ENCODE results near the gene ZBTB5.
A peak's percentile ranks its signal among the peaks of the same experiment; 100 is the strongest.

Gene ZBTB5

GRCh38 chr9:37495571-37495970 is 30.3 kb upstream of the ZBTB5 start:
- Histone ChIP-seq H3K36me3 (ENCODE audit: low read length) (peaks cover 61% of the 10 kb centered on the region), H3K9ac (ENCODE audit: low read length) (no peak overlapping the region), H3K4me2 (ENCODE audit: low read depth, low read length, poor library complexity, severe bottlenecking) (no peak overlapping the region), H3F3A (ENCODE audit: insufficient read depth) (no peaks in the 10 kb centered on the region), H3K27me3 (ENCODE audit: low read length) (no peaks in the 10 kb centered on the region), H2AFZ (ENCODE audit: low read depth, low read length, severe bottlenecking) (no peak overlapping the region), H3K9me2 (replicated peaks; ENCODE audit: insufficient read depth, low read length) (no peaks in the 10 kb centered on the region), H3K4me3 (ENCODE audit: insufficient read depth, low read length, poor library complexity, severe bottlenecking) (no peak overlapping the region), H3K9me3 (ENCODE audit: insufficient read depth, low read length) (no peaks in the 10 kb centered on the region), H3K27ac (ENCODE audit: low read depth, low read length) (no peak overlapping the region), H3K79me2 (ENCODE audit: insufficient read depth, low read length) (peaks cover 11% of the 10 kb centered on the region; the same call in 1 of the 2 replicates), H4K20me1 (ENCODE audit: low read depth, low read length) (no peaks in the 10 kb centered on the region)
- TF ChIP-seq EZH2phosphoT487 (conservative IDR thresholded peaks at IDR 0.05; ENCODE audit: low read length) = no peak
- TF ChIP-seq, protein P1, sequence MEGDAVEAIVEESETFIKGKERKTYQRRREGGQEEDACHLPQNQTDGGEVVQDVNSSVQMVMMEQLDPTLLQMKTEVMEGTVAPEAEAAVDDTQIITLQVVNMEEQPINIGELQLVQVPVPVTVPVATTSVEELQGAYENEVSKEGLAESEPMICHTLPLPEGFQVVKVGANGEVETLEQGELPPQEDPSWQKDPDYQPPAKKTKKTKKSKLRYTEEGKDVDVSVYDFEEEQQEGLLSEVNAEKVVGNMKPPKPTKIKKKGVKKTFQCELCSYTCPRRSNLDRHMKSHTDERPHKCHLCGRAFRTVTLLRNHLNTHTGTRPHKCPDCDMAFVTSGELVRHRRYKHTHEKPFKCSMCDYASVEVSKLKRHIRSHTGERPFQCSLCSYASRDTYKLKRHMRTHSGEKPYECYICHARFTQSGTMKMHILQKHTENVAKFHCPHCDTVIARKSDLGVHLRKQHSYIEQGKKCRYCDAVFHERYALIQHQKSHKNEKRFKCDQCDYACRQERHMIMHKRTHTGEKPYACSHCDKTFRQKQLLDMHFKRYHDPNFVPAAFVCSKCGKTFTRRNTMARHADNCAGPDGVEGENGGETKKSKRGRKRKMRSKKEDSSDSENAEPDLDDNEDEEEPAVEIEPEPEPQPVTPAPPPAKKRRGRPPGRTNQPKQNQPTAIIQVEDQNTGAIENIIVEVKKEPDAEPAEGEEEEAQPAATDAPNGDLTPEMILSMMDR (IDR thresholded peaks at IDR 0.05; ENCODE audit: insufficient read depth, low read length, poor library complexity, severe bottlenecking) = no peak

DNA sequence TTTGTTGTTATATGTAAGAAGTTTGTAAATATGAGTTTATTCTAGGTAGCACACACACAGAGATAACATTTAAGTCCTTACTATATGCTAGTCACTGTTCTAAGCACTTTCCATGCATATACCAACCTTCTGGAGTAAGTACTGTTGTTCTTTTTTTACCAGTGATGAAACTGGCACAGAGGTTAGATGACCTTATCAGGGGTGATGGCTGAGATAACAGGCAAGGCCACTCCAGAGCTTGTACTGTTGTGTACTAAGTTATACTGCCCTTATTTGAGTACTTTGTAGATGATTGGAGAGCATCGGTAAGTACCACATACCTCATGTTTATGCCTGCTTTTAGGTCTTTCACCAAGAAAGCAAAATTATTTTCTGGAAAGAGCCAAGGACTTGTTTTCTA is 26.7 kb upstream of the ZBTB5 start:
- no peak overlapping the region for H3K4me3 ChIP-seq (ENCODE audit: insufficient read depth, low read length, poor library complexity, severe bottlenecking)
- H2AFZ ChIP-seq (ENCODE audit: low read depth, low read length, severe bottlenecking) = no peak overlapping the region
- no peaks in the 10 kb centered on the region for H3K9me2 ChIP-seq (replicated peaks; ENCODE audit: insufficient read depth, low read length)
- no peaks in the 10 kb centered on the region for H3K27me3 ChIP-seq (ENCODE audit: low read length)
- peaks cover 31% of the 10 kb centered on the region for H3K79me2 ChIP-seq (ENCODE audit: insufficient read depth, low read length)
- H3K9ac ChIP-seq (ENCODE audit: low read length) = no peak overlapping the region
- H3K36me3 ChIP-seq (ENCODE audit: low read length) = peaks cover 47% of the 10 kb centered on the region
- no peaks in the 10 kb centered on the region for H3K9me3 ChIP-seq (ENCODE audit: insufficient read depth, low read length)
- no peak overlapping the region for H3K4me2 ChIP-seq (ENCODE audit: low read depth, low read length, poor library complexity, severe bottlenecking)
- no peaks in the 10 kb centered on the region for H3F3A ChIP-seq (ENCODE audit: insufficient read depth)
- no peaks in the 10 kb centered on the region for H4K20me1 ChIP-seq (ENCODE audit: low read depth, low read length)
- H3K27ac ChIP-seq (ENCODE audit: low read depth, low read length) = no peak overlapping the region
- TF ChIP-seq, protein P1 (IDR thresholded peaks at IDR 0.05; ENCODE audit: insufficient read depth, low read length, poor library complexity, severe bottlenecking) = no peak
- TF ChIP-seq EZH2phosphoT487 (conservative IDR thresholded peaks at IDR 0.05; ENCODE audit: low read length) = no peak

- Histone ChIP-seq H2AFZ (ENCODE audit: low read depth, low read length, severe bottlenecking) (no peak overlapping the region), H3K79me2 (ENCODE audit: insufficient read depth, low read length) (peaks cover 32% of the 10 kb centered on the region), H3K4me3 (ENCODE audit: insufficient read depth, low read length, poor library complexity, severe bottlenecking) (peak overlapping the region; percentile 81), H3K9me2 (replicated peaks; ENCODE audit: insufficient read depth, low read length) (no peaks in the 10 kb centered on the region), H3K9ac (ENCODE audit: low read length) (peak overlapping the region; percentile 92), H3K9me3 (ENCODE audit: insufficient read depth, low read length) (no peaks in the 10 kb centered on the region), H3F3A (ENCODE audit: insufficient read depth) (peaks cover 5% of the 10 kb centered on the region; the same call in 1 of the 2 replicates), H3K36me3 (ENCODE audit: low read length) (peaks cover 14% of the 10 kb centered on the region), H3K4me2 (ENCODE audit: low read depth, low read length, poor library complexity, severe bottlenecking) (peak overlapping the region; percentile 76), H4K20me1 (ENCODE audit: low read depth, low read length) (no peaks in the 10 kb centered on the region), H3K27ac (ENCODE audit: low read depth, low read length) (peak overlapping the region; percentile 49), H3K27me3 (ENCODE audit: low read length) (no peaks in the 10 kb centered on the region)
- TF ChIP-seq, protein P1 (IDR thresholded peaks at IDR 0.05; ENCODE audit: insufficient read depth, low read length, poor library complexity, severe bottlenecking) = no peak
- no peak for TF ChIP-seq EZH2phosphoT487 (conservative IDR thresholded peaks at IDR 0.05; ENCODE audit: low read length)
Observed at GRCh38 chr9:37486616-37487548, 21.6 kb upstream of the ZBTB5 start.
